Caco-2 (cell line): ENCODE measurements around the gene PLBD2. TPM values are rescaled to one million over a fixed set of nuclear protein-coding genes. Genes with fewer than 3 reads are reported as not detected.

ENCODE experiments used
- BruUV-seq: library from RNA; stranded (reverse); fragments of 400-500 nt; replicated peaks from 2 replicates; lab custom pipeline; 2021; lab: Mats Ljungman, UMichigan
- CTCF ChIA-PET: fragments of 300-600 bp; sonication (Branson Sonifier 250); formaldehyde crosslinking; loops from one replicate; lab custom pipeline; 2022; ENCODE audit warnings: antibody characterized with exemption; lab: Charles Lee
- POLR2A ChIA-PET: fragments of 300-600 bp; sonication (Branson Sonifier 250); formaldehyde crosslinking; loops from one replicate; lab custom pipeline; 2022; ENCODE audit warnings: antibody characterized with exemption; lab: Charles Lee
- DNase-seq, 2 experiments: peaks; one replicate each; pipeline versions ENCODE4 v3.0.0 to v3.0.0-alpha.2; 2020 to 2022
- H3K27me3 ChIP-seq: replicated peaks from 2 replicates; pipeline ENCODE4 v1.6.0; 2011; ENCODE audit warnings: low read length; ENCODE audit not compliant: control insufficient read depth, insufficient read depth
- H3K36me3 ChIP-seq: 2 replicates; pipeline ENCODE4 v1.5.1; 2011; ENCODE audit warnings: low read length; ENCODE audit not compliant: control insufficient read depth, insufficient read depth
- H3K4me1 ChIP-seq: fragments of 250-450 bp; sonication (Bioruptor Pico); 2 replicates; pipeline ENCODE4 v1.5.1; 2020; ENCODE audit warnings: mild to moderate bottlenecking
- H3K4me3 ChIP-seq: 2 replicates; pipeline ENCODE4 v1.5.1; 2011; ENCODE audit warnings: low read depth, mild to moderate bottlenecking, control low read depth, low read length
- H3K9me3 ChIP-seq: fragments of 250-450 bp; sonication (Bioruptor Pico); 2 replicates; pipeline ENCODE4 v1.5.1; 2020; ENCODE audit warnings: mild to moderate bottlenecking, moderate library complexity
- H3K27ac Mint-ChIP-seq: one replicate; pipeline ENCODE4 v1.8.0; 2022; ENCODE audit warnings: mixed read lengths; ENCODE audit not compliant: unreplicated experiment
- H3K27me3 Mint-ChIP-seq: one replicate; pipeline ENCODE4 v1.8.0; 2022; ENCODE audit warnings: mixed read lengths; ENCODE audit not compliant: insufficient read depth, unreplicated experiment
- H3K36me3 Mint-ChIP-seq: one replicate; pipeline ENCODE4 v1.8.0; 2022; ENCODE audit warnings: mild to moderate bottlenecking, mixed read lengths; ENCODE audit not compliant: insufficient read depth, unreplicated experiment
- H3K4me1 Mint-ChIP-seq: one replicate; pipeline ENCODE4 v1.8.0; 2022; ENCODE audit warnings: low read depth, mixed read lengths; ENCODE audit not compliant: unreplicated experiment
- H3K4me3 Mint-ChIP-seq: one replicate; pipeline ENCODE4 v1.8.0; 2022; ENCODE audit warnings: mild to moderate bottlenecking, moderate library complexity, mixed read lengths; ENCODE audit not compliant: unreplicated experiment
- H3K9me3 Mint-ChIP-seq: one replicate; pipeline ENCODE4 v1.8.0; 2022; ENCODE audit warnings: mixed read lengths; ENCODE audit not compliant: unreplicated experiment
- CTCF ChIP-seq, 2 experiments: fragments of 200-600 bp in 1 of 2; IDR thresholded peaks; 1 replicate in 1 of 2; 2 replicates in 1 of 2; pipeline versions ENCODE4 v1.5.1 to v1.8.0; 2011 to 2022; ENCODE audit warnings: antibody characterized with exemption in 1 of 2, control low read depth in 1 of 2, inconsistent platforms in 1 of 2, low read depth in 1 of 2, low read length in 1 of 2, mild to moderate bottlenecking in 1 of 2, moderate library complexity in 1 of 2; ENCODE audit not compliant: insufficient read depth in 1 of 2, severe bottlenecking in 1 of 2, unreplicated experiment in 1 of 2
- intact Hi-C: fragments of 100-400 bp; cut with micrococcal nuclease; formaldehyde crosslinking; loops from one replicate; pipeline ENCODE4 v1.10.0; 2022; ENCODE audit not compliant: unreplicated experiment
- total RNA-seq: library from RNA; stranded (reverse); gene quantifications from 2 replicates; pipeline ENCODE4 v1.2.3, GENCODE V29; 2022

Gene PLBD2
- total RNA-seq, 1 experiment from 2014 or later = 43.1 TPM

GRCh38 chr12:113315358-113315757, 43.0 kb upstream of the PLBD2 start:
- CTCF ChIA-PET = no interaction called here
- intact Hi-C loops = no loop called here
- peaks cover 3% of the 10 kb centered on the region for H3K36me3 ChIP-seq

GRCh38 chr12:113316155-113316554, 42.2 kb upstream of the PLBD2 start:
- ChIA-PET POLR2A (no interaction called here), CTCF (interaction anchor here (0.7 kb wide), 1 partner anchor 122 kb away, joined by 3 read pairs; no protein-coding TSS in a partner anchor)
- H3K36me3 Mint-ChIP-seq = no peaks in the 10 kb centered on the region
- DNase-seq = no peak
- Histone ChIP-seq H3K4me3 (no peak overlapping the region), H3K9me3 (no peaks in the 10 kb centered on the region), H3K4me1 (no peaks in the 10 kb centered on the region), H3K36me3 (peaks cover 3% of the 10 kb centered on the region), H3K27me3 (no peaks in the 10 kb centered on the region)
- intact Hi-C loops = no loop called here
- H3K27ac Mint-ChIP-seq = no peak overlapping the region
- TF ChIP-seq CTCF (IDR thresholded peaks at IDR 0.05; ENCODE audit: insufficient read depth in 1 of 2, low read depth in 1 of 2, low read length in 1 of 2, severe bottlenecking in 1 of 2, unreplicated experiment in 1 of 2) = no peak
- no peaks in the 10 kb centered on the region for H3K27me3 Mint-ChIP-seq
- no peaks in the 10 kb centered on the region for H3K4me1 Mint-ChIP-seq
- BruUV-seq = no TSS peak
- H3K4me3 Mint-ChIP-seq = no peak overlapping the region
- H3K9me3 Mint-ChIP-seq = no peaks in the 10 kb centered on the region

More at GRCh38 chr12:113315358-113315757, 43.0 kb upstream of the PLBD2 start:
- no peak overlapping the region for H3K4me3 ChIP-seq
- no peaks in the 10 kb centered on the region for H3K4me1 ChIP-seq
- POLR2A ChIA-PET = no interaction called here
- no TSS peak for BruUV-seq
- H3K27me3 Mint-ChIP-seq = no peaks in the 10 kb centered on the region
- H3K9me3 ChIP-seq = no peaks in the 10 kb centered on the region
- H3K4me1 Mint-ChIP-seq = no peaks in the 10 kb centered on the region
- no peaks in the 10 kb centered on the region for H3K36me3 Mint-ChIP-seq
- no peaks in the 10 kb centered on the region for H3K9me3 Mint-ChIP-seq
- DNase-seq = no peak
- no peak overlapping the region for H3K27ac Mint-ChIP-seq
- no peak overlapping the region for H3K4me3 Mint-ChIP-seq
- no peak for TF ChIP-seq CTCF (IDR thresholded peaks at IDR 0.05; ENCODE audit: insufficient read depth in 1 of 2, low read depth in 1 of 2, low read length in 1 of 2, severe bottlenecking in 1 of 2, unreplicated experiment in 1 of 2)
- H3K27me3 ChIP-seq = no peaks in the 10 kb centered on the region

- DNase-seq = no peak
- TF ChIP-seq CTCF (IDR thresholded peaks at IDR 0.05; ENCODE audit: insufficient read depth in 1 of 2, low read depth in 1 of 2, low read length in 1 of 2, severe bottlenecking in 1 of 2, unreplicated experiment in 1 of 2) = no peak
- POLR2A ChIA-PET = no interaction called here
- H3K4me1 ChIP-seq = no peaks in the 10 kb centered on the region
- H3K27me3 ChIP-seq = no peaks in the 10 kb centered on the region
- H3K4me3 Mint-ChIP-seq = no peak overlapping the region
- no peaks in the 10 kb centered on the region for H3K9me3 Mint-ChIP-seq
- no peak overlapping the region for H3K4me3 ChIP-seq
- BruUV-seq = no TSS peak
- no peaks in the 10 kb centered on the region for H3K9me3 ChIP-seq
- H3K27ac Mint-ChIP-seq = no peak overlapping the region
- peaks cover 3% of the 10 kb centered on the region for H3K36me3 ChIP-seq
- intact Hi-C loops = no loop called here
- CTCF ChIA-PET = no interaction called here
- H3K4me1 Mint-ChIP-seq = no peaks in the 10 kb centered on the region
- H3K27me3 Mint-ChIP-seq = no peaks in the 10 kb centered on the region
- no peaks in the 10 kb centered on the region for H3K36me3 Mint-ChIP-seq
Observed at GRCh38 chr12:113317122-113317521, 41.3 kb upstream of the PLBD2 start.
